H9 (cell line): Measurements from ENCODE around the gene COL5A2. TPM values are rescaled to one million over a fixed set of nuclear protein-coding genes. Genes with fewer than 3 reads are reported as not detected.

Source experiments
- DNase-seq: peaks from one replicate; pipeline ENCODE4 v3.0.0-alpha.2; 2017
- H2AFZ ChIP-seq: one replicate; pipeline ENCODE4 v1.6.1; 2013; ENCODE audit warnings: mild to moderate bottlenecking, low read length, control low read depth, moderate library complexity
- H2AK5ac ChIP-seq: 2 replicates; pipeline ENCODE4 v1.6.1; 2013; ENCODE audit warnings: low read length, control low read depth, mixed read lengths; ENCODE audit not compliant: insufficient read length
- H2BK120ac ChIP-seq: one replicate; pipeline ENCODE4 v1.6.1; 2013; ENCODE audit warnings: low read depth, mild to moderate bottlenecking, low read length, control low read depth, inconsistent platforms; ENCODE audit not compliant: poor library complexity, severe bottlenecking
- H2BK12ac ChIP-seq: 2 replicates; pipeline ENCODE4 v1.6.1; 2013; ENCODE audit warnings: low read length, control low read depth, mixed read lengths, low read depth; ENCODE audit not compliant: insufficient read length
- H2BK15ac ChIP-seq: 2 replicates; pipeline ENCODE4 v1.6.1; 2013; ENCODE audit warnings: low read depth, low read length, control low read depth
- H2BK20ac ChIP-seq: one replicate; pipeline ENCODE4 v1.6.1; 2013; ENCODE audit warnings: low read depth, mild to moderate bottlenecking, low read length, control low read depth, inconsistent platforms; ENCODE audit not compliant: poor library complexity, severe bottlenecking
- H2BK5ac ChIP-seq: 2 replicates; pipeline ENCODE4 v1.6.1; 2013; ENCODE audit warnings: low read length, control low read depth, mixed read lengths; ENCODE audit not compliant: insufficient read length
- H3K14ac ChIP-seq: 2 replicates; pipeline ENCODE4 v1.6.1; 2013; ENCODE audit warnings: low read length, control low read depth; ENCODE audit not compliant: insufficient read depth
- H3K18ac ChIP-seq: 2 replicates; pipeline ENCODE4 v1.6.1; 2013; ENCODE audit warnings: low read depth, mild to moderate bottlenecking, mixed read lengths, low read length, control low read depth; ENCODE audit not compliant: insufficient read length
- H3K23ac ChIP-seq: 2 replicates; pipeline ENCODE4 v1.6.1; 2013; ENCODE audit warnings: low read length, control low read depth, mixed read lengths, low read depth; ENCODE audit not compliant: insufficient read length
- H3K23me2 ChIP-seq: 2 replicates; pipeline ENCODE4 v1.6.1; 2013; ENCODE audit warnings: low read depth, mild to moderate bottlenecking, mixed read lengths, low read length, control low read depth; ENCODE audit not compliant: insufficient read length, poor library complexity, severe bottlenecking
- H3K27ac ChIP-seq: 2 replicates; pipeline ENCODE4 v1.5.1; 2013; ENCODE audit warnings: low read length, control low read depth, mixed read lengths, low read depth; ENCODE audit not compliant: insufficient read length
- H3K27me3 ChIP-seq: 2 replicates; pipeline ENCODE4 v1.6.1; 2013; ENCODE audit warnings: low read length, control low read depth, inconsistent platforms; ENCODE audit not compliant: insufficient read depth
- H3K4ac ChIP-seq: 2 replicates; pipeline ENCODE4 v1.6.1; 2013; ENCODE audit warnings: low read depth, mild to moderate bottlenecking, control low read depth, inconsistent platforms, low read length, moderate library complexity
- H3K4me1 ChIP-seq: 2 replicates; pipeline ENCODE4 v1.6.1; 2013; ENCODE audit warnings: low read length, control low read depth, inconsistent platforms; ENCODE audit not compliant: insufficient read depth
- H3K4me2 ChIP-seq: 2 replicates; pipeline ENCODE4 v1.6.1; 2013; ENCODE audit warnings: low read length, control low read depth, mixed read lengths; ENCODE audit not compliant: insufficient read length, insufficient read depth
- H3K56ac ChIP-seq: 2 replicates; pipeline ENCODE4 v1.6.1; 2013; ENCODE audit warnings: low read depth, mild to moderate bottlenecking, mixed read lengths, low read length, control low read depth; ENCODE audit not compliant: insufficient read length
- H3K79me1 ChIP-seq: 2 replicates; pipeline ENCODE4 v1.6.1; 2013; ENCODE audit warnings: low read depth, mild to moderate bottlenecking, moderate library complexity, low read length, control low read depth, inconsistent platforms; ENCODE audit not compliant: insufficient read depth, poor library complexity, severe bottlenecking
- H3K79me2 ChIP-seq: 2 replicates; pipeline ENCODE4 v1.6.1; 2013; ENCODE audit warnings: low read length, control low read depth, inconsistent platforms; ENCODE audit not compliant: insufficient read depth
- H3K9ac ChIP-seq: 2 replicates; pipeline ENCODE4 v1.6.1; 2013; ENCODE audit warnings: low read length, control low read depth, mixed read lengths; ENCODE audit not compliant: insufficient read length; ENCODE audit errors: extremely low read depth
- H3K9me3 ChIP-seq: one replicate; pipeline ENCODE4 v1.6.1; 2013; ENCODE audit warnings: low read depth, low read length, inconsistent platforms; ENCODE audit not compliant: control insufficient read depth
- H3T11ph ChIP-seq: one replicate; pipeline ENCODE4 v1.6.1; 2013; ENCODE audit warnings: mild to moderate bottlenecking, low read length, control low read depth, inconsistent platforms
- H4K20me1 ChIP-seq: one replicate; pipeline ENCODE4 v1.6.1; 2013; ENCODE audit not compliant: control insufficient read depth, insufficient read length, insufficient read depth
- H4K5ac ChIP-seq: 2 replicates; pipeline ENCODE4 v1.6.1; 2013; ENCODE audit warnings: low read depth, mild to moderate bottlenecking, mixed read lengths, low read length, control low read depth; ENCODE audit not compliant: insufficient read length
- H4K8ac ChIP-seq: replicated peaks from 2 replicates; pipeline ENCODE4 v1.6.1; 2013; ENCODE audit warnings: low read length, control low read depth, mixed read lengths, low read depth; ENCODE audit not compliant: insufficient read length
- H4K91ac ChIP-seq: 2 replicates; pipeline ENCODE4 v1.6.1; 2013; ENCODE audit warnings: low read depth, mild to moderate bottlenecking, moderate library complexity, mixed read lengths, low read length, control low read depth; ENCODE audit not compliant: insufficient read length
- H3K27ac Mint-ChIP-seq, 3 experiments: 2 replicates in 2 of 3; 3 replicates in 1 of 3; pipeline ENCODE4 v1.8.0; 2020 to 2021; ENCODE audit warnings: mixed read lengths in 3 of 3, mild to moderate bottlenecking in 1 of 3, moderate library complexity in 1 of 3
- H3K27me3 Mint-ChIP-seq: 2 replicates; pipeline ENCODE4 v1.8.0; 2021; ENCODE audit warnings: low read depth, mild to moderate bottlenecking, moderate library complexity, mixed read lengths
- H3K36me3 Mint-ChIP-seq, 3 experiments: 2 replicates in 2 of 3; 3 replicates in 1 of 3; pipeline ENCODE4 v1.8.0; 2020 to 2021; ENCODE audit warnings: low read depth in 3 of 3, mixed read lengths in 3 of 3; ENCODE audit not compliant: insufficient read depth in 1 of 3
- H3K4me1 Mint-ChIP-seq, 2 experiments: 2 replicates each; pipeline ENCODE4 v1.8.0; 2020; ENCODE audit warnings: mixed read lengths in 2 of 2
- H3K4me3 Mint-ChIP-seq, 2 experiments: 2 replicates in 1 of 2; 3 replicates in 1 of 2; pipeline ENCODE4 v1.8.0; 2020 to 2021; ENCODE audit warnings: mild to moderate bottlenecking in 2 of 2, mixed read lengths in 2 of 2, moderate library complexity in 1 of 2
- H3K9me3 Mint-ChIP-seq, 2 experiments: 2 replicates in 1 of 2; 3 replicates in 1 of 2; pipeline ENCODE4 v1.8.0; 2020; ENCODE audit warnings: mild to moderate bottlenecking in 2 of 2, mixed read lengths in 2 of 2, moderate library complexity in 1 of 2
- CTCF ChIP-seq: fragments of 200-600 bp; sonication (generic); conservative IDR thresholded peaks from 3 replicates; pipeline ENCODE4 v1.8.0; 2021; ENCODE audit warnings: antibody characterized with exemption, mild to moderate bottlenecking
- WGBS: extraction: QIAGEN DNeasy Blood & Tissue Kit; methylation state at CpG from one replicate; pipeline ENCODE4 v1.1.7; 2013; ENCODE audit warnings: missing lambda C conversion rate, low lambda C conversion rate, mixed read lengths; ENCODE audit not compliant: insufficient read length; ENCODE audit errors: extremely low coverage; 5-methylcytosine and 5-hydroxymethylcytosine counted together
- total RNA-seq: library from RNA; stranded (reverse); gene quantifications from 2 replicates; pipeline ENCODE4 v1.2.1, GENCODE V29; 2021

Gene COL5A2
- total RNA-seq, 1 experiment from 2014 or later, result 10.5 TPM

DNA sequence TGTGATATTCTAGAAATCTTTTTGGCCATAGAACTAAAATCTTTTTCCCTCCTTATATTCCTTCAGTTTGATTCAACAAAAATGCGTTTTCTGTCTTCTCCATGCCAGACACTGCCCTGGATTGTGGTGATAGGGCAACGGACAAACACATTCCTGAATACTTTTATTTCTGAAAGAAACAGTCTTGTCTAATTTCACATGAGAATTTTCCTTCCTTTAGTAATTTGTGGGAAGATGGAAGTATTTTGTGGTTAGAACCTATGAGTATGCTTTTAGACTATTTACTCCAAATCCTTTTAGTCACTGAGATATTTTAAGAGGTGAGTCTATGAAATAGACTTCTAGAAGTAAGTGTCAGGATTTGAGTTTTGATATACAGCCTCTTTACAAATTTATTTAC lies 49.6 kb downstream of the COL5A2 start:
- no peak overlapping the region for H4K8ac ChIP-seq
- no peaks in the 10 kb centered on the region for H3K27me3 Mint-ChIP-seq

More for the DNA sequence above, 49.6 kb downstream of the COL5A2 start:
- no peak overlapping the region for H2BK15ac ChIP-seq
- H4K91ac ChIP-seq, result no peak overlapping the region
- TF ChIP-seq CTCF, result no peak
- no peaks in the 10 kb centered on the region for H3K9me3 ChIP-seq
- WGBS, result no CpG with 5 or more reads among the region's 2 CpGs
- no peaks in the 10 kb centered on the region for H4K20me1 ChIP-seq
- H3K4me2 ChIP-seq, result no peak overlapping the region
- H3K4me1 ChIP-seq, result no peaks in the 10 kb centered on the region
- no peak overlapping the region for H3K56ac ChIP-seq
- no peak overlapping the region for H3K18ac ChIP-seq
- H3K27ac ChIP-seq, result no peak overlapping the region
- H3K23me2 ChIP-seq, result no peaks in the 10 kb centered on the region
- H3K4ac ChIP-seq, result no peak overlapping the region
- no peak overlapping the region for H2AFZ ChIP-seq
- Mint-ChIP-seq H3K9me3 (no peaks in the 10 kb centered on the region), H3K27ac (no peak overlapping the region), H3K4me3 (no peak overlapping the region), H3K4me1 (peaks cover 0 to 5% of the 10 kb centered on the region in 2 experiments; a peak in 2 of 4 replicates), H3K36me3 (no peaks in the 10 kb centered on the region)
- H3K9ac ChIP-seq, result no peak overlapping the region
- no peak for DNase-seq
- no peak overlapping the region for H4K5ac ChIP-seq
- H2BK12ac ChIP-seq, result no peak overlapping the region
- no peak overlapping the region for H3K14ac ChIP-seq
- no peak overlapping the region for H2AK5ac ChIP-seq
- no peak overlapping the region for H2BK5ac ChIP-seq
- H2BK120ac ChIP-seq, result no peak overlapping the region
- no peak overlapping the region for H2BK20ac ChIP-seq
- H3T11ph ChIP-seq, result no peak overlapping the region
- no peak overlapping the region for H3K23ac ChIP-seq
- H3K79me1 ChIP-seq, result no peaks in the 10 kb centered on the region
- H3K27me3 ChIP-seq, result no peaks in the 10 kb centered on the region
- no peaks in the 10 kb centered on the region for H3K79me2 ChIP-seq
